Hepatocyte (in vitro differentiated cells): ENCODE data around the gene NFKB2.

Experiments used
- EZH2 ChIP-seq: fragments of 200-600 bp; sonication (generic); IDR thresholded peaks from 2 replicates; pipeline ENCODE4 v1.6.1; 2016; ENCODE audit warnings: antibody characterized with exemption, mild to moderate bottlenecking, borderline replicate concordance
- EZH2phosphoT487 ChIP-seq: fragments of 200-600 bp; sonication (generic); IDR thresholded peaks from one replicate; pipeline ENCODE4 v1.6.1; 2018; ENCODE audit warnings: antibody characterized with exemption, mild to moderate bottlenecking, low read depth, moderate library complexity; ENCODE audit not compliant: unreplicated experiment, severe bottlenecking
- TF ChIP-seq, protein P1 (sequence below): fragments of 200-600 bp; sonication (generic); IDR thresholded peaks from 2 replicates; pipeline ENCODE4 v1.5.1; 2016; ENCODE audit warnings: antibody characterized with exemption, mild to moderate bottlenecking; ENCODE audit not compliant: poor library complexity

DNA sequence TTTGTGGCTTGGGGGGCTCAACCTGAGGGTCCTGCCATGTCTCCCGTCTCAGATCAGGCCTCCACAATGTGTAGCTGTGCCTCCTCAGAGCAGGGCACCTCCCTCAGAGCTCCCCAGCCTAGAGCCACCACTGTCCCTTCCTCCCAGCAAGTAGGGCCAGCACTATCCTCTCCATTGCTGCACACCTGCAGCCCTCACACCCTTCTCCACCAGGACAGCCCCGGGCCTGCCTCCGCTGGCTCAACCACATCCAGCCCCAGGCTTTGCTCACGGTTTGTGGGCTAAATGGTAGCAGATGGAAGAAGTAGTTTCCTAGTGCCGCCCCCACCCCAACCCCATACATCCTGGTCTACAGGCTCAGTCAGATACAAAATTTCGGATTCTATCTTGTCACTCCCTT lies 10.1 kb downstream of the NFKB2 start:
- TF ChIP-seq EZH2phosphoT487: no peak
- TF ChIP-seq, protein P1, sequence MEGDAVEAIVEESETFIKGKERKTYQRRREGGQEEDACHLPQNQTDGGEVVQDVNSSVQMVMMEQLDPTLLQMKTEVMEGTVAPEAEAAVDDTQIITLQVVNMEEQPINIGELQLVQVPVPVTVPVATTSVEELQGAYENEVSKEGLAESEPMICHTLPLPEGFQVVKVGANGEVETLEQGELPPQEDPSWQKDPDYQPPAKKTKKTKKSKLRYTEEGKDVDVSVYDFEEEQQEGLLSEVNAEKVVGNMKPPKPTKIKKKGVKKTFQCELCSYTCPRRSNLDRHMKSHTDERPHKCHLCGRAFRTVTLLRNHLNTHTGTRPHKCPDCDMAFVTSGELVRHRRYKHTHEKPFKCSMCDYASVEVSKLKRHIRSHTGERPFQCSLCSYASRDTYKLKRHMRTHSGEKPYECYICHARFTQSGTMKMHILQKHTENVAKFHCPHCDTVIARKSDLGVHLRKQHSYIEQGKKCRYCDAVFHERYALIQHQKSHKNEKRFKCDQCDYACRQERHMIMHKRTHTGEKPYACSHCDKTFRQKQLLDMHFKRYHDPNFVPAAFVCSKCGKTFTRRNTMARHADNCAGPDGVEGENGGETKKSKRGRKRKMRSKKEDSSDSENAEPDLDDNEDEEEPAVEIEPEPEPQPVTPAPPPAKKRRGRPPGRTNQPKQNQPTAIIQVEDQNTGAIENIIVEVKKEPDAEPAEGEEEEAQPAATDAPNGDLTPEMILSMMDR: no peak
- no peak for TF ChIP-seq EZH2
